HEK293 (cell line): ENCODE measurements around the gene BRWD1.

Experiments used
- CTCF ChIA-PET: fragments of 350-600 bp; formaldehyde crosslinking; extraction: SDS; loops from one replicate; lab custom pipeline; 2021; ENCODE audit warnings: antibody characterized with exemption; lab: Yijun Ruan, JAX
- POLR2A ChIA-PET: fragments of 300-600 bp; formaldehyde crosslinking; extraction: SDS; loops from one replicate; lab custom pipeline; 2020; ENCODE audit warnings: antibody characterized with exemption, inconsistent platforms; lab: Yijun Ruan, JAX
- H3K27ac ChIP-seq: fragments of 200-500 bp; sonication (Bioruptor generic); 2 replicates; pipeline ENCODE4 v1.5.1; 2014; ENCODE audit warnings: low read depth, low read length, control low read depth, inconsistent platforms; ENCODE audit errors: extremely low read depth
- H3K36me3 ChIP-seq, 2 experiments: fragments of 200-500 bp in 1 of 2; sonication (Bioruptor generic) in 1 of 2; 1 replicate in 1 of 2; 2 replicates in 1 of 2; pipeline ENCODE4 v1.5.1; 2014 to 2017; ENCODE audit warnings: inconsistent platforms in 2 of 2, low read length in 2 of 2; ENCODE audit not compliant: control insufficient read depth in 2 of 2, insufficient read depth in 1 of 2
- H3K4me1 ChIP-seq: fragments of 200-500 bp; sonication (Bioruptor generic); 2 replicates; pipeline ENCODE4 v1.5.1; 2014; ENCODE audit warnings: mild to moderate bottlenecking, low read length, inconsistent platforms; ENCODE audit not compliant: control insufficient read depth, insufficient read depth
- H3K4me3 ChIP-seq: 2 replicates; pipeline ENCODE4 v1.5.1; 2011; ENCODE audit warnings: low read depth, mild to moderate bottlenecking, control low read depth, low read length, moderate library complexity
- H3K9me3 ChIP-seq: fragments of 200-500 bp; sonication (Bioruptor generic); 2 replicates; pipeline ENCODE4 v1.5.1; 2014; ENCODE audit warnings: low read depth, low read length, inconsistent platforms; ENCODE audit not compliant: control insufficient read depth, insufficient read depth
- BCL11B ChIP-seq: fragments of 450-650 bp; formaldehyde crosslinking; IDR thresholded peaks from 2 replicates; pipeline ENCODE4 v1.5.1; 2016; ENCODE audit warnings: low read depth, missing biosample characterization, missing genetic modification characterization
- FEZF1 ChIP-seq: fragments of 450-650 bp; formaldehyde crosslinking; IDR thresholded peaks from 2 replicates; pipeline ENCODE4 v1.5.1; 2016; ENCODE audit warnings: missing biosample characterization, missing genetic modification characterization
- HIC1 ChIP-seq: fragments of 450-650 bp; formaldehyde crosslinking; IDR thresholded peaks from 2 replicates; pipeline ENCODE4 v1.5.1; 2016; ENCODE audit warnings: missing biosample characterization, missing genetic modification characterization
- HOXD13 ChIP-seq: sonication (generic); formaldehyde crosslinking; IDR thresholded peaks from 2 replicates; pipeline ENCODE4 v1.8.0; 2022; ENCODE audit warnings: missing genetic modification reagents, borderline replicate concordance
- SP3 ChIP-seq: fragments of 450-650 bp; formaldehyde crosslinking; IDR thresholded peaks from 2 replicates; pipeline ENCODE4 v1.5.1; 2016; ENCODE audit warnings: missing biosample characterization, missing genetic modification characterization
- ZBTB1 ChIP-seq: fragments of 450-650 bp; formaldehyde crosslinking; IDR thresholded peaks from 2 replicates; pipeline ENCODE4 v1.5.1; 2016; ENCODE audit warnings: missing biosample characterization, missing genetic modification characterization
- ZBTB26 ChIP-seq: fragments of 450-650 bp; formaldehyde crosslinking; optimal IDR thresholded peaks from 2 replicates; pipeline ENCODE3; 2016; ENCODE audit warnings: missing biosample characterization, mild to moderate bottlenecking, missing genetic modification characterization
- ZNF2 ChIP-seq: fragments of 450-650 bp; formaldehyde crosslinking; IDR thresholded peaks from 2 replicates; pipeline ENCODE4 v1.5.1; 2016; ENCODE audit warnings: missing biosample characterization, missing genetic modification characterization
- ZNF221 ChIP-seq: fragments of 450-650 bp; formaldehyde crosslinking; IDR thresholded peaks from 2 replicates; pipeline ENCODE4 v1.5.1; 2017; ENCODE audit warnings: missing biosample characterization, missing genetic modification characterization, borderline replicate concordance
- ZNF239 ChIP-seq: fragments of 450-650 bp; formaldehyde crosslinking; IDR thresholded peaks from 2 replicates; pipeline ENCODE4 v1.5.1; 2016; ENCODE audit warnings: missing biosample characterization, missing genetic modification characterization
- ZNF266 ChIP-seq: fragments of 450-650 bp; formaldehyde crosslinking; IDR thresholded peaks from 2 replicates; pipeline ENCODE4 v1.5.1; 2016; ENCODE audit warnings: missing biosample characterization, missing genetic modification characterization, low read depth
- ZNF324 ChIP-seq: fragments of 450-650 bp; formaldehyde crosslinking; IDR thresholded peaks from 2 replicates; pipeline ENCODE4 v1.5.1; 2016; ENCODE audit warnings: missing biosample characterization, missing genetic modification characterization
- ZNF366 ChIP-seq: fragments of 450-650 bp; formaldehyde crosslinking; conservative IDR thresholded peaks from 2 replicates; pipeline ENCODE4 v1.5.1; 2016; ENCODE audit warnings: missing biosample characterization, missing genetic modification characterization
- ZNF510 ChIP-seq: fragments of 450-650 bp; formaldehyde crosslinking; IDR thresholded peaks from 2 replicates; pipeline ENCODE4 v1.5.1; 2018; ENCODE audit warnings: mild to moderate bottlenecking, missing genetic modification characterization, missing biosample characterization; ENCODE audit not compliant: insufficient replicate concordance
- ZNF521 ChIP-seq: fragments of 450-650 bp; formaldehyde crosslinking; IDR thresholded peaks from 2 replicates; pipeline ENCODE4 v1.5.1; 2017; ENCODE audit warnings: missing biosample characterization, mild to moderate bottlenecking, missing genetic modification characterization
- ZNF529 ChIP-seq: fragments of 450-650 bp; formaldehyde crosslinking; IDR thresholded peaks from 2 replicates; pipeline ENCODE4 v1.5.1; 2017; ENCODE audit warnings: missing genetic modification characterization, missing biosample characterization; ENCODE audit not compliant: insufficient replicate concordance
- ZNF596 ChIP-seq: fragments of 450-650 bp; IDR thresholded peaks from 2 replicates; pipeline ENCODE4 v1.5.0; 2018; ENCODE audit warnings: missing biosample characterization, mild to moderate bottlenecking, missing genetic modification characterization, moderate library complexity
- ZNF664 ChIP-seq: fragments of 450-650 bp; formaldehyde crosslinking; IDR thresholded peaks from 2 replicates; pipeline ENCODE4 v1.5.1; 2016; ENCODE audit warnings: missing biosample characterization, missing genetic modification characterization
- ZNF701 ChIP-seq: fragments of 450-650 bp; formaldehyde crosslinking; IDR thresholded peaks from 2 replicates; pipeline ENCODE4 v1.5.1; 2016; ENCODE audit warnings: missing biosample characterization, missing genetic modification characterization
- ZNF747 ChIP-seq: fragments of 450-650 bp; formaldehyde crosslinking; IDR thresholded peaks from 2 replicates; pipeline ENCODE4 v1.5.1; 2016; ENCODE audit warnings: missing biosample characterization, missing genetic modification characterization
- ZNF76 ChIP-seq: fragments of 450-650 bp; formaldehyde crosslinking; IDR thresholded peaks from 2 replicates; pipeline ENCODE4; 2016; ENCODE audit warnings: low read depth, missing biosample characterization, missing genetic modification characterization, borderline replicate concordance
- ZNF777 ChIP-seq: fragments of 450-650 bp; formaldehyde crosslinking; IDR thresholded peaks from 2 replicates; pipeline ENCODE4 v1.5.1; 2017; ENCODE audit warnings: missing biosample characterization, missing genetic modification characterization, borderline replicate concordance
- ZXDB ChIP-seq: fragments of 450-650 bp; formaldehyde crosslinking; IDR thresholded peaks from 2 replicates; pipeline ENCODE4 v1.5.1; 2016; ENCODE audit warnings: missing biosample characterization, missing genetic modification characterization
- TF ChIP-seq, protein P1 (sequence below): fragments of 450-650 bp; formaldehyde crosslinking; conservative IDR thresholded peaks from 2 replicates; pipeline ENCODE4 v1.5.1; 2016; ENCODE audit warnings: low read depth, missing biosample characterization, missing genetic modification characterization
- TF ChIP-seq, protein P2 (sequence below): fragments of 450-650 bp; formaldehyde crosslinking; IDR thresholded peaks from 2 replicates; pipeline ENCODE4 v1.5.0; 2017; ENCODE audit warnings: missing biosample characterization, missing genetic modification characterization, borderline replicate concordance

BRWD1 gene

GRCh38 chr21:39148975-39149374, 164.5 kb downstream of the BRWD1 start (continued):
- TF ChIP-seq ZNF366 (no peak), ZNF747 (tag by site-specific recombination) (no peak), HIC1 (tag by site-specific recombination) (no peak), SP3 (tag by site-specific recombination) (no peak), ZBTB1 (no peak), ZNF664 (tag by site-specific recombination) (no peak), ZNF521 (tag by site-specific recombination) (no peak)

GRCh38 chr21:39144191-39144590, 169.2 kb downstream of the BRWD1 start:
- Histone ChIP-seq H3K9me3 (no peaks in the 10 kb centered on the region), H3K4me1 (no peaks in the 10 kb centered on the region), H3K4me3 (no peak overlapping the region), H3K27ac (no peak overlapping the region), H3K36me3 (no peaks in the 10 kb centered on the region)
- POLR2A ChIA-PET, result no interaction called here
- CTCF ChIA-PET, result no interaction called here
- TF ChIP-seq FEZF1 (tag by site-specific recombination), result no peak
- no peak for TF ChIP-seq ZNF76 (tag by site-specific recombination)
- TF ChIP-seq ZNF701 (tag by site-specific recombination), result no peak
- no peak for TF ChIP-seq ZNF596 (tag by site-specific recombination)
- TF ChIP-seq ZNF266 (tag by site-specific recombination), result no peak
- TF ChIP-seq ZXDB (tag by site-specific recombination), result no peak
- TF ChIP-seq ZBTB26, result no peak
- TF ChIP-seq, protein P1, sequence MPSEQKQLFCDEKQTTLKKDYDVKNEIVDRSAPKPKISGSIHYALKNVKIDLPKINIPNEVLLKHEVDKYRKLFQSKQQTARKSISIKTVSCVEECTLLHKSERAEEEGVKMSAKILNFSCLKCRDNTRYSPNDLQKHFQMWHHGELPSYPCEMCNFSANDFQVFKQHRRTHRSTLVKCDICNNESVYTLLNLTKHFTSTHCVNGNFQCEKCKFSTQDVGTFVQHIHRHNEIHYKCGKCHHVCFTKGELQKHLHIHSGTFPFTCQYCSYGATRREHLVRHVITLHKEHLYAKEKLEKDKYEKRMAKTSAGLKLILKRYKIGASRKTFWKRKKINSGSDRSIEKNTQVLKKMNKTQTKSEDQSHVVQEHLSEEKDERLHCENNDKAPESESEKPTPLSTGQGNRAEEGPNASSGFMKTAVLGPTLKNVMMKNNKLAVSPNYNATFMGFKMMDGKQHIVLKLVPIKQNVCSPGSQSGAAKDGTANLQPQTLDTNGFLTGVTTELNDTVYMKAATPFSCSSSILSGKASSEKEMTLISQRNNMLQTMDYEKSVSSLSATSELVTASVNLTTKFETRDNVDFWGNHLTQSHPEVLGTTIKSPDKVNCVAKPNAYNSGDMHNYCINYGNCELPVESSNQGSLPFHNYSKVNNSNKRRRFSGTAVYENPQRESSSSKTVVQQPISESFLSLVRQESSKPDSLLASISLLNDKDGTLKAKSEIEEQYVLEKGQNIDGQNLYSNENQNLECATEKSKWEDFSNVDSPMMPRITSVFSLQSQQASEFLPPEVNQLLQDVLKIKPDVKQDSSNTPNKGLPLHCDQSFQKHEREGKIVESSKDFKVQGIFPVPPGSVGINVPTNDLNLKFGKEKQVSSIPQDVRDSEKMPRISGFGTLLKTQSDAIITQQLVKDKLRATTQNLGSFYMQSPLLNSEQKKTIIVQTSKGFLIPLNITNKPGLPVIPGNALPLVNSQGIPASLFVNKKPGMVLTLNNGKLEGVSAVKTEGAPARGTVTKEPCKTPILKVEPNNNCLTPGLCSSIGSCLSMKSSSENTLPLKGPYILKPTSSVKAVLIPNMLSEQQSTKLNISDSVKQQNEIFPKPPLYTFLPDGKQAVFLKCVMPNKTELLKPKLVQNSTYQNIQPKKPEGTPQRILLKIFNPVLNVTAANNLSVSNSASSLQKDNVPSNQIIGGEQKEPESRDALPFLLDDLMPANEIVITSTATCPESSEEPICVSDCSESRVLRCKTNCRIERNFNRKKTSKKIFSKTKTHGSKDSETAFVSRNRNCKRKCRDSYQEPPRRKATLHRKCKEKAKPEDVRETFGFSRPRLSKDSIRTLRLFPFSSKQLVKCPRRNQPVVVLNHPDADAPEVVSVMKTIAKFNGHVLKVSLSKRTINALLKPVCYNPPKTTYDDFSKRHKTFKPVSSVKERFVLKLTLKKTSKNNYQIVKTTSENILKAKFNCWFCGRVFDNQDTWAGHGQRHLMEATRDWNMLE (tag by site-specific recombination), result no peak
- no peak for TF ChIP-seq ZNF324 (tag by site-specific recombination)
- TF ChIP-seq ZNF510 (tag by site-specific recombination), result no peak
- no peak for TF ChIP-seq ZNF529 (tag by site-specific recombination)
- TF ChIP-seq, protein P2, sequence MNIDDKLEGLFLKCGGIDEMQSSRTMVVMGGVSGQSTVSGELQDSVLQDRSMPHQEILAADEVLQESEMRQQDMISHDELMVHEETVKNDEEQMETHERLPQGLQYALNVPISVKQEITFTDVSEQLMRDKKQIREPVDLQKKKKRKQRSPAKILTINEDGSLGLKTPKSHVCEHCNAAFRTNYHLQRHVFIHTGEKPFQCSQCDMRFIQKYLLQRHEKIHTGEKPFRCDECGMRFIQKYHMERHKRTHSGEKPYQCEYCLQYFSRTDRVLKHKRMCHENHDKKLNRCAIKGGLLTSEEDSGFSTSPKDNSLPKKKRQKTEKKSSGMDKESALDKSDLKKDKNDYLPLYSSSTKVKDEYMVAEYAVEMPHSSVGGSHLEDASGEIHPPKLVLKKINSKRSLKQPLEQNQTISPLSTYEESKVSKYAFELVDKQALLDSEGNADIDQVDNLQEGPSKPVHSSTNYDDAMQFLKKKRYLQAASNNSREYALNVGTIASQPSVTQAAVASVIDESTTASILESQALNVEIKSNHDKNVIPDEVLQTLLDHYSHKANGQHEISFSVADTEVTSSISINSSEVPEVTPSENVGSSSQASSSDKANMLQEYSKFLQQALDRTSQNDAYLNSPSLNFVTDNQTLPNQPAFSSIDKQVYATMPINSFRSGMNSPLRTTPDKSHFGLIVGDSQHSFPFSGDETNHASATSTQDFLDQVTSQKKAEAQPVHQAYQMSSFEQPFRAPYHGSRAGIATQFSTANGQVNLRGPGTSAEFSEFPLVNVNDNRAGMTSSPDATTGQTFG, result no peak
- no peak for TF ChIP-seq ZNF777 (tag by site-specific recombination)
- TF ChIP-seq ZNF221 (tag by site-specific recombination), result no peak
- no peak for TF ChIP-seq BCL11B
- no peak for TF ChIP-seq ZNF2
- no peak for TF ChIP-seq HOXD13
- no peak for TF ChIP-seq ZNF239 (tag by site-specific recombination)
